HepG2 (cell line): Measurements from ENCODE around the gene THAP2. TPM values are rescaled to one million over a fixed set of nuclear protein-coding genes. Genes with fewer than 3 reads are reported as not detected.
A peak's percentile ranks its signal among the peaks of the same experiment; 100 is the strongest.

Experiments used
- ATAC-seq: fragments of 200-7000 bp; cut with Tn5 transposase; 3 replicates; pipeline ENCODE4 v1.9.1; 2020; ENCODE audit warnings: mild to moderate bottlenecking, moderate library complexity
- BruUV-seq: library from RNA; stranded (reverse); fragments of 400-500 nt; replicated peaks from 2 replicates; lab custom pipeline; 2021; lab: Mats Ljungman, UMichigan
- CTCF ChIA-PET: fragments of 300-600 bp; formaldehyde crosslinking; extraction: SDS; loops from one replicate; lab custom pipeline; 2021; ENCODE audit warnings: low total read pairs, inconsistent platforms, low intra/inter-chr PET ratio; lab: Yijun Ruan, JAX
- POLR2A ChIA-PET: fragments of 350-600 bp; sonication (Branson Sonifier 250); formaldehyde crosslinking; loops from one replicate; lab custom pipeline; 2020; ENCODE audit warnings: antibody characterized with exemption, inconsistent platforms; lab: Yijun Ruan, JAX
- DNase-seq: peaks from one replicate; pipeline ENCODE4 v3.0.0-alpha.2; 2015; ENCODE audit warnings: low spot score
- FAIRE-seq: peaks from 3 replicates; lab custom pipeline; 2011; peaks lifted over from hg19 to GRCh38; lab: Jason Lieb, UNC
- H2AFZ ChIP-seq: one replicate; pipeline ENCODE4 v1.6.1; 2011; ENCODE audit warnings: low read length, inconsistent platforms
- H3K27ac ChIP-seq: fragments of 300-600 bp; 3 replicates; pipeline ENCODE4 v1.8.0; 2011; ENCODE audit warnings: mixed run types, mild to moderate bottlenecking, mixed read lengths, low read length, inconsistent platforms; ENCODE audit not compliant: insufficient read depth; ENCODE audit errors: extremely low read length
- H3K27me3 ChIP-seq, 2 experiments: fragments of 200-600 bp in 1 of 2; 2 replicates in 1 of 2; 3 replicates in 1 of 2; pipeline versions ENCODE4 v1.6.0 to v1.8.0; 2011; ENCODE audit warnings: low read length in 2 of 2, mild to moderate bottlenecking in 2 of 2, moderate library complexity in 2 of 2, inconsistent platforms in 1 of 2; ENCODE audit not compliant: insufficient read depth in 2 of 2, control insufficient read depth in 1 of 2
- H3K36me3 ChIP-seq, 2 experiments: fragments of 200-600 bp in 1 of 2; replicated peaks in 1 of 2; 2 replicates in 1 of 2; 3 replicates in 1 of 2; pipeline versions ENCODE4 v1.5.1 to v1.8.0; 2011; ENCODE audit warnings: low read length in 2 of 2, inconsistent platforms in 1 of 2; ENCODE audit not compliant: insufficient read depth in 2 of 2, control insufficient read depth in 1 of 2
- H3K4me1 ChIP-seq: 2 replicates; pipeline ENCODE4 v1.5.1; 2012; ENCODE audit warnings: low read length, inconsistent platforms; ENCODE audit not compliant: insufficient read depth
- H3K4me2 ChIP-seq: 2 replicates; pipeline ENCODE4 v1.6.0; 2011; ENCODE audit warnings: low read depth, low read length, inconsistent platforms
- H3K4me3 ChIP-seq, 3 experiments: fragments of 200-600 bp in 1 of 3; sonication (generic), shearing (Covaris generic) in 1 of 3; replicated peaks in 1 of 3; 2 replicates each; pipeline ENCODE4 v1.5.1; 2011 to 2016; ENCODE audit warnings: low read length in 3 of 3, inconsistent platforms in 2 of 3, low read depth in 2 of 3, mild to moderate bottlenecking in 2 of 3, control low read depth in 1 of 3, mixed read lengths in 1 of 3; ENCODE audit not compliant: insufficient read depth in 1 of 3
- H3K79me2 ChIP-seq: one replicate; pipeline ENCODE4 v1.6.1; 2011; ENCODE audit warnings: low read length, inconsistent platforms; ENCODE audit not compliant: insufficient read depth
- H3K9ac ChIP-seq: 2 replicates; pipeline ENCODE4 v1.6.0; 2011; ENCODE audit warnings: mild to moderate bottlenecking, low read depth, low read length, inconsistent platforms; ENCODE audit not compliant: insufficient read depth
- H3K9me3 ChIP-seq: 2 replicates; pipeline ENCODE4 v1.5.1; 2012; ENCODE audit warnings: mild to moderate bottlenecking, low read length
- H4K20me1 ChIP-seq: 2 replicates; pipeline ENCODE4 v1.6.0; 2011; ENCODE audit warnings: inconsistent platforms, mild to moderate bottlenecking, low read length, moderate library complexity; ENCODE audit not compliant: insufficient read depth
- EP300 ChIP-seq, 3 experiments: sonication (generic) in 1 of 3; formaldehyde crosslinking in 1 of 3; IDR thresholded peaks; 2 replicates each; pipeline versions ENCODE4 v1.5.1 to v1.6.1; 2011 to 2020; ENCODE audit warnings: low read depth in 2 of 3, low read length in 2 of 3, borderline replicate concordance in 1 of 3, improper control_type of control experiment in 1 of 3, mild to moderate bottlenecking in 1 of 3, missing genetic modification reagents in 1 of 3, moderate library complexity in 1 of 3
- HNRNPH1 ChIP-seq: fragments of 200-400 bp; formaldehyde crosslinking; optimal IDR thresholded peaks from 2 replicates; pipeline ENCODE3; 2017; ENCODE audit warnings: mild to moderate bottlenecking, low read depth, low read length
- JDP2 ChIP-seq: sonication (generic); formaldehyde crosslinking; IDR thresholded peaks from 2 replicates; pipeline ENCODE4 v1.8.1; 2022; ENCODE audit warnings: missing genetic modification reagents, borderline replicate concordance
- MAFF ChIP-seq: IDR thresholded peaks from 2 replicates; pipeline ENCODE4 v1.6.1; 2011; ENCODE audit warnings: low read depth, low read length, improper control_type of control experiment
- NFE2L2 ChIP-seq: fragments of 150-350 bp; IDR thresholded peaks from 2 replicates; pipeline ENCODE4 v1.6.1; 2014; ENCODE audit warnings: low read length
- NR1H2 ChIP-seq: sonication (generic); formaldehyde crosslinking; IDR thresholded peaks from 2 replicates; pipeline ENCODE4 v1.8.1; 2022; ENCODE audit warnings: low read depth, missing genetic modification reagents, borderline replicate concordance
- SOX13 ChIP-seq, 3 experiments: fragments of 450-650 bp in 1 of 3; sonication (generic) in 1 of 3; formaldehyde crosslinking in 1 of 3; IDR thresholded peaks in 2 of 3; conservative IDR thresholded peaks in 1 of 3; 2 replicates each; pipeline versions ENCODE4 v1.5.0 to v1.6.1; 2016 to 2020; ENCODE audit warnings: antibody characterized with exemption in 1 of 3, mild to moderate bottlenecking in 1 of 3, missing compliant biosample characterization in 1 of 3, missing genetic modification reagents in 1 of 3, moderate library complexity in 1 of 3
- SOX6 ChIP-seq, 2 experiments: fragments of 450-650 bp in 1 of 2; sonication (generic) in 1 of 2; formaldehyde crosslinking in 1 of 2; IDR thresholded peaks; 2 replicates each; pipeline versions ENCODE4 v1.4.0 to v1.6.1; 2017 to 2020; ENCODE audit warnings: antibody characterized with exemption in 1 of 2, mild to moderate bottlenecking in 1 of 2, missing genetic modification reagents in 1 of 2
- ZBTB4 ChIP-seq: sonication (generic); formaldehyde crosslinking; IDR thresholded peaks from 2 replicates; pipeline ENCODE4 v1.4.0; 2020; ENCODE audit warnings: missing genetic modification reagents, mild to moderate bottlenecking, borderline replicate concordance
- ZNF512B ChIP-seq: sonication (generic); formaldehyde crosslinking; IDR thresholded peaks from 2 replicates; pipeline ENCODE4 v1.5.1; 2020; ENCODE audit warnings: missing genetic modification reagents, mild to moderate bottlenecking, borderline replicate concordance
- WGBS: methylation state at CpG from one replicate; pipeline ENCODE4 v1.1.6; 2017; ENCODE audit warnings: low lambda C conversion rate; 5-methylcytosine and 5-hydroxymethylcytosine counted together
- in situ Hi-C: cut with HindIII; loops from 2 replicates; pipeline ENCODE4 v1.10.0; 2017; ENCODE audit warnings: low pct_unique_long_range_greater_than_20kb; ENCODE audit not compliant: extremely low pct_ligation_motif_present
- intact Hi-C: fragments of 100-400 bp; cut with micrococcal nuclease; formaldehyde crosslinking; loops from one replicate; pipeline ENCODE4 v1.10.0; 2022; ENCODE audit not compliant: unreplicated experiment
- polyA plus RNA-seq, 8 experiments: library from polyadenylated mRNA; depleted of rRNA in 3 of 8; stranded (reverse) in 7 of 8; unstranded in 1 of 8; fragments of >200 nt; fragmentation: Illumina TruSeq in 4 of 8; extraction: Trizol in 4 of 8; gene quantifications; 2 replicates each; pipeline versions ENCODE4 v1.2.1 to v1.2.3, GENCODE V29; 2011 to 2016; ENCODE audit warnings: low read depth in 4 of 8, missing spikeins in 1 of 8, mixed read lengths in 1 of 8; ENCODE audit not compliant: insufficient read depth in 1 of 8
- total RNA-seq, 5 experiments: library from RNA; depleted of rRNA; stranded (reverse); fragments of >200 nt; fragmentation: Illumina TruSeq; extraction: Trizol; gene quantifications; 2 replicates each; pipeline ENCODE4 v1.2.3, GENCODE V29; 2016; ENCODE audit warnings: low read depth in 1 of 5

Gene THAP2
- total and polyA plus RNA-seq, 2 of the 13 experiments (the other 11 are each of a cell fraction or from before 2014, with no cell fraction given) = 5.2 to 6.2 TPM

- Histone ChIP-seq H4K20me1 (no peaks in the 10 kb centered on the region), H3K79me2 (peaks cover 2% of the 10 kb centered on the region), H3K27me3 (no peaks in the 10 kb centered on the region), H3K27ac (no peak overlapping the region), H3K9me3 (no peaks in the 10 kb centered on the region), H3K36me3 (no peaks in the 10 kb centered on the region), H3K4me2 (peak overlapping the region; percentile 31; the same call in 1 of the 2 replicates), H3K9ac (no peak overlapping the region), H2AFZ (no peak overlapping the region), H3K4me3 (no peak overlapping the region), H3K4me1 (peaks cover 19% of the 10 kb centered on the region)
- intact Hi-C loops = no loop called here
- no peak for TF ChIP-seq NR1H2 (CRISPR knock-in tag)
- no peak for TF ChIP-seq SOX13 (IDR thresholded peaks at IDR 0.05)
- peak in 1 of 2 experiments; percentile 61; a peak in 2 of 4 replicates for TF ChIP-seq SOX13 (CRISPR knock-in tag; conservative IDR thresholded peaks at IDR 0.05 in 1 of 2, IDR thresholded peaks at IDR 0.05 in 1 of 2)
- TF ChIP-seq SOX6 (IDR thresholded peaks at IDR 0.05) = no peak
- TF ChIP-seq SOX6 (CRISPR knock-in tag; IDR thresholded peaks at IDR 0.05) = peak; percentile 61
- POLR2A ChIA-PET = interaction anchor here (1.2 kb wide), 1 partner anchor 12 kb away, joined by 3 read pairs; no protein-coding TSS in a partner anchor
- BruUV-seq = no TSS peak
- DNase-seq = no peak
- whole genome bisulfite sequencing = 88% methylated on average over 1 of the region's 1 CpG
- ATAC-seq = no peak; the same call in 2 of the 3 replicates
- no peak for FAIRE-seq
- CTCF ChIA-PET = no interaction called here
- in situ Hi-C loops = no loop called here
Observed at GRCh38 chr12:71671816-71672215, 7.7 kb downstream of the THAP2 start.

DNA sequence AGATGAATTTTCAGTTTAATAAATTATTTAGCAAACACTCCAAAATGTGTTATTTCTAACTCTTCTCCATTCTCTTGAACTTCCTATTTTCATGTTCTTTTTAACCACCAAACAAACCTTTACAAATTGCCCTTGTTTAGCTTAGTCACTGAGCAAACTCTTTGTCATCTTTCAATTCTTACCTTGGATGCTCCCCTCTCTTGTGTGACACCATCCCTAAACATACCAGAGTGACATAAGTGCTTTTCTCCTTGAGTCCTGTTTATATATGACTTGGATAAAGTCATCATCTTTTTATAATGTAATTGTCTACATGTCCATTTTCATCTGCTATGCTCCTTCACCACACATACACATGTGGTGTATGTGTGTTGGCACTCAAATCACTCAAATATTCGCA is 18.4 kb downstream of the THAP2 start:
- no peaks in the 10 kb centered on the region for H3K36me3 ChIP-seq
- peak; percentile 47 for DNase-seq
- no peak overlapping the region for H3K4me3 ChIP-seq
- ChIA-PET CTCF (no interaction called here), POLR2A (interaction anchor here (2.5 kb wide), 1 partner anchor 19 kb away, joined by 12 read pairs; the partner anchor contains the start of genes THAP2 and ZFC3H1)
- H3K27me3 ChIP-seq = no peaks in the 10 kb centered on the region
- H3K4me2 ChIP-seq = no peak overlapping the region
- no peaks in the 10 kb centered on the region for H4K20me1 ChIP-seq
- H2AFZ ChIP-seq = no peak overlapping the region
- WGBS = 93% methylated on average over 1 of the region's 1 CpG
- peaks cover 34% of the 10 kb centered on the region for H3K4me1 ChIP-seq
- no peak for FAIRE-seq
- H3K27ac ChIP-seq = no peak overlapping the region
- in situ Hi-C loops (no loop called here), intact Hi-C loops (no loop called here)
- no peak for ATAC-seq
- H3K9me3 ChIP-seq = no peaks in the 10 kb centered on the region
- H3K9ac ChIP-seq = no peak overlapping the region
- H3K79me2 ChIP-seq = peaks cover 4% of the 10 kb centered on the region
- BruUV-seq = no TSS peak
- TF ChIP-seq MAFF (peak; percentile 22; the same call in 1 of the 2 replicates), NFE2L2 (peak; percentile 56; the same call in 1 of the 2 replicates), EP300 (IDR thresholded peaks at IDR 0.05; ENCODE audit: low read depth in 2 of 2, low read length in 2 of 2) (0 out of 4 replicates have a peak, but pooled peaks of 1 of the 2 experiments have one; percentile 6), EP300 (CRISPR knock-in tag; IDR thresholded peaks at IDR 0.05; ENCODE audit: borderline replicate concordance) (no peak), ZNF512B (no peak), ZBTB4 (CRISPR knock-in tag) (no peak), HNRNPH1 (no peak), JDP2 (CRISPR knock-in tag) (no peak)
